Measurements from ENCODE around the gene TOMM34. TPM values are rescaled to one million over a fixed set of nuclear protein-coding genes. Genes with fewer than 3 reads are reported as not detected.
A peak's percentile ranks its signal among the peaks of the same experiment; 100 is the strongest.

Gene TOMM34
- total and polyA plus RNA-seq, 9 of the 15 experiments (the other 6 are each of a cell fraction or from before 2014, with no cell fraction given) = 18.1 to 69.4 (median 41.7) TPM

DNA sequence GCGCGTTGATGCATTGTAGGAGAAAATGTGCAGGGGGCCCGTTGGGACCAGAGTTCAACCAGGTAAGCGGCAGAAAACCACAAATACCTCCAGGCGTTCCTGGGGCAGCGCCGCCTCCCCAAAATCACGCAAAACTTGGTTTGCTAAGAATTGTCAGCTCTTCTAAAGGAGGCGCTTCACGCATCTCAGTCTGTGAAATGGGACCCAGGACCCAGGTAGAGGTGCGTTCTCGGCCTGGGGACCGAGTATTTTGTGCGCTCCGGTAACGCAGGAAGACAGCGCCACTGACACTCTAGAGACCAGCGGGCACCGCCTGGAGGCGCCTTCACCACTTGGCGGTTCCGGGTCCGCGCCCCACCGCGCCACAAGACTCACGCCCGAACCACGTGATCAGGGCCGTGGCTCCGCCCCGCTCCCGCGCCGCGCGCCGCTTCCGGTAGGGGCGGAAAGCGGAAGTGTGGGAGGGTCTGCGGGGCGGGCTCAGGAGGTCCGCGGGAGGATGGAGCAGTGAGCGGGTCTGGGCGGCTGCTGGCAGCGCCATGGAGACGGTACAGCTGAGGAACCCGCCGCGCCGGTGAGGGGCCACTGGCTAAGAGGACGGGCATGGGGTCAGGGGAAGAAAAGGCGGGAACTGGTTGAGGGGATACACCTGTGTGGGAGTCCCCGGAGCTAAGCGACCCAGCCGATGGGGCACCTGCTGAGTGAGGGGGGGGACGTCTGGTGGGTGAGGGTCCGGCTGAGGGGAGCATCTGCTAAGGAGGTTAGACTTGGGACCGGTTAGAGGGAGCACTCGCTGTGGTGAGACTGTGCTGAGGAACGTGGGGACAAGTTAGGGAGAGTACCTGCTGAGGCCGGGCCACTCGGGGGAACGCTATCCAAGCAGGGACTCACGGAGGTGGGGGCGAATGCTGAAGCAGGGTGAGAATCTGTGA lies 6.1 kb upstream of the TOMM34 start, which contains the start of gene STK4 (continued):
- TF ChIP-seq SIN3A (IDR thresholded peaks at IDR 0.05; ENCODE audit: borderline replicate concordance in 2 of 2, control insufficient read depth in 1 of 2, low read depth in 2 of 2, low read length in 2 of 2) (peak; percentile 62 to 67; a peak in 1 of 4 replicates), CBFA2T3 (IDR thresholded peaks at IDR 0.05) (0 out of 2 replicates have a peak, but pooled peaks have one; percentile 10), TFAM (CRISPR knock-in tag; conservative IDR thresholded peaks at IDR 0.05) (no peak), ZNF316 (IDR thresholded peaks at IDR 0.05) (no peak), DACH1 (IDR thresholded peaks at IDR 0.05; ENCODE audit: partially characterized antibody) (peak; percentile 23), RBBP5 (IDR thresholded peaks at IDR 0.05; ENCODE audit: borderline replicate concordance, insufficient read depth, low read length, poor library complexity, severe bottlenecking) (peak; percentile 85), BHLHE40 (IDR thresholded peaks at IDR 0.05; ENCODE audit: low read length) (peak; percentile 91), SMAD4 (CRISPR knock-in tag; conservative IDR thresholded peaks at IDR 0.05) (peak; percentile 72), CHD2 (IDR thresholded peaks at IDR 0.05; ENCODE audit: low read depth, low read length) (no peak), ZBTB17 (CRISPR knock-in tag; IDR thresholded peaks at IDR 0.05) (0 out of 2 replicates have a peak, but pooled peaks have one; percentile 20), RHOXF2B (CRISPR knock-in tag; conservative IDR thresholded peaks at IDR 0.05) (no peak)
- TF ChIP-seq, protein P1, sequence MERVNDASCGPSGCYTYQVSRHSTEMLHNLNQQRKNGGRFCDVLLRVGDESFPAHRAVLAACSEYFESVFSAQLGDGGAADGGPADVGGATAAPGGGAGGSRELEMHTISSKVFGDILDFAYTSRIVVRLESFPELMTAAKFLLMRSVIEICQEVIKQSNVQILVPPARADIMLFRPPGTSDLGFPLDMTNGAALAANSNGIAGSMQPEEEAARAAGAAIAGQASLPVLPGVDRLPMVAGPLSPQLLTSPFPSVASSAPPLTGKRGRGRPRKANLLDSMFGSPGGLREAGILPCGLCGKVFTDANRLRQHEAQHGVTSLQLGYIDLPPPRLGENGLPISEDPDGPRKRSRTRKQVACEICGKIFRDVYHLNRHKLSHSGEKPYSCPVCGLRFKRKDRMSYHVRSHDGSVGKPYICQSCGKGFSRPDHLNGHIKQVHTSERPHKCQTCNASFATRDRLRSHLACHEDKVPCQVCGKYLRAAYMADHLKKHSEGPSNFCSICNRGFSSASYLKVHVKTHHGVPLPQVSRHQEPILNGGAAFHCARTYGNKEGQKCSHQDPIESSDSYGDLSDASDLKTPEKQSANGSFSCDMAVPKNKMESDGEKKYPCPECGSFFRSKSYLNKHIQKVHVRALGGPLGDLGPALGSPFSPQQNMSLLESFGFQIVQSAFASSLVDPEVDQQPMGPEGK (CRISPR knock-in tag; IDR thresholded peaks at IDR 0.05; ENCODE audit: borderline replicate concordance) = no peak
- TF ChIP-seq, protein P2, sequence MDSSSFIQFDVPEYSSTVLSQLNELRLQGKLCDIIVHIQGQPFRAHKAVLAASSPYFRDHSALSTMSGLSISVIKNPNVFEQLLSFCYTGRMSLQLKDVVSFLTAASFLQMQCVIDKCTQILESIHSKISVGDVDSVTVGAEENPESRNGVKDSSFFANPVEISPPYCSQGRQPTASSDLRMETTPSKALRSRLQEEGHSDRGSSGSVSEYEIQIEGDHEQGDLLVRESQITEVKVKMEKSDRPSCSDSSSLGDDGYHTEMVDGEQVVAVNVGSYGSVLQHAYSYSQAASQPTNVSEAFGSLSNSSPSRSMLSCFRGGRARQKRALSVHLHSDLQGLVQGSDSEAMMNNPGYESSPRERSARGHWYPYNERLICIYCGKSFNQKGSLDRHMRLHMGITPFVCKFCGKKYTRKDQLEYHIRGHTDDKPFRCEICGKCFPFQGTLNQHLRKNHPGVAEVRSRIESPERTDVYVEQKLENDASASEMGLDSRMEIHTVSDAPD (CRISPR knock-in tag; IDR thresholded peaks at IDR 0.05) = no peak
- TF ChIP-seq, protein P3, sequence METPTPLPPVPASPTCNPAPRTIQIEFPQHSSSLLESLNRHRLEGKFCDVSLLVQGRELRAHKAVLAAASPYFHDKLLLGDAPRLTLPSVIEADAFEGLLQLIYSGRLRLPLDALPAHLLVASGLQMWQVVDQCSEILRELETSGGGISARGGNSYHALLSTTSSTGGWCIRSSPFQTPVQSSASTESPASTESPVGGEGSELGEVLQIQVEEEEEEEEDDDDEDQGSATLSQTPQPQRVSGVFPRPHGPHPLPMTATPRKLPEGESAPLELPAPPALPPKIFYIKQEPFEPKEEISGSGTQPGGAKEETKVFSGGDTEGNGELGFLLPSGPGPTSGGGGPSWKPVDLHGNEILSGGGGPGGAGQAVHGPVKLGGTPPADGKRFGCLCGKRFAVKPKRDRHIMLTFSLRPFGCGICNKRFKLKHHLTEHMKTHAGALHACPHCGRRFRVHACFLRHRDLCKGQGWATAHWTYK (CRISPR knock-in tag; IDR thresholded peaks at IDR 0.05) = no peak
- TF ChIP-seq, protein P4, sequence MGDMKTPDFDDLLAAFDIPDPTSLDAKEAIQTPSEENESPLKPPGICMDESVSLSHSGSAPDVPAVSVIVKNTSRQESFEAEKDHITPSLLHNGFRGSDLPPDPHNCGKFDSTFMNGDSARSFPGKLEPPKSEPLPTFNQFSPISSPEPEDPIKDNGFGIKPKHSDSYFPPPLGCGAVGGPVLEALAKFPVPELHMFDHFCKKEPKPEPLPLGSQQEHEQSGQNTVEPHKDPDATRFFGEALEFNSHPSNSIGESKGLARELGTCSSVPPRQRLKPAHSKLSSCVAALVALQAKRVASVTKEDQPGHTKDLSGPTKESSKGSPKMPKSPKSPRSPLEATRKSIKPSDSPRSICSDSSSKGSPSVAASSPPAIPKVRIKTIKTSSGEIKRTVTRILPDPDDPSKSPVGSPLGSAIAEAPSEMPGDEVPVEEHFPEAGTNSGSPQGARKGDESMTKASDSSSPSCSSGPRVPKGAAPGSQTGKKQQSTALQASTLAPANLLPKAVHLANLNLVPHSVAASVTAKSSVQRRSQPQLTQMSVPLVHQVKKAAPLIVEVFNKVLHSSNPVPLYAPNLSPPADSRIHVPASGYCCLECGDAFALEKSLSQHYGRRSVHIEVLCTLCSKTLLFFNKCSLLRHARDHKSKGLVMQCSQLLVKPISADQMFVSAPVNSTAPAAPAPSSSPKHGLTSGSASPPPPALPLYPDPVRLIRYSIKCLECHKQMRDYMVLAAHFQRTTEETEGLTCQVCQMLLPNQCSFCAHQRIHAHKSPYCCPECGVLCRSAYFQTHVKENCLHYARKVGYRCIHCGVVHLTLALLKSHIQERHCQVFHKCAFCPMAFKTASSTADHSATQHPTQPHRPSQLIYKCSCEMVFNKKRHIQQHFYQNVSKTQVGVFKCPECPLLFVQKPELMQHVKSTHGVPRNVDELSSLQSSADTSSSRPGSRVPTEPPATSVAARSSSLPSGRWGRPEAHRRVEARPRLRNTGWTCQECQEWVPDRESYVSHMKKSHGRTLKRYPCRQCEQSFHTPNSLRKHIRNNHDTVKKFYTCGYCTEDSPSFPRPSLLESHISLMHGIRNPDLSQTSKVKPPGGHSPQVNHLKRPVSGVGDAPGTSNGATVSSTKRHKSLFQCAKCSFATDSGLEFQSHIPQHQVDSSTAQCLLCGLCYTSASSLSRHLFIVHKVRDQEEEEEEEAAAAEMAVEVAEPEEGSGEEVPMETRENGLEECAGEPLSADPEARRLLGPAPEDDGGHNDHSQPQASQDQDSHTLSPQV (IDR thresholded peaks at IDR 0.05) = peak; percentile 52; the same call in 1 of the 2 replicates
